Loucy (cell line): ENCODE data around the gene CAPN2.

Source experiments
- EZH2phosphoT487 ChIP-seq: fragments of 200-600 bp; IDR thresholded peaks from 2 replicates; pipeline ENCODE4 v1.6.1; 2018; ENCODE audit warnings: antibody characterized with exemption, mild to moderate bottlenecking, moderate library complexity, borderline replicate concordance
- TF ChIP-seq, protein P1 (sequence below): fragments of 200-600 bp; sonication (generic); conservative IDR thresholded peaks from 2 replicates; pipeline ENCODE4 v1.5.1; 2014; ENCODE audit warnings: mild to moderate bottlenecking, antibody characterized with exemption, low read length

DNA sequence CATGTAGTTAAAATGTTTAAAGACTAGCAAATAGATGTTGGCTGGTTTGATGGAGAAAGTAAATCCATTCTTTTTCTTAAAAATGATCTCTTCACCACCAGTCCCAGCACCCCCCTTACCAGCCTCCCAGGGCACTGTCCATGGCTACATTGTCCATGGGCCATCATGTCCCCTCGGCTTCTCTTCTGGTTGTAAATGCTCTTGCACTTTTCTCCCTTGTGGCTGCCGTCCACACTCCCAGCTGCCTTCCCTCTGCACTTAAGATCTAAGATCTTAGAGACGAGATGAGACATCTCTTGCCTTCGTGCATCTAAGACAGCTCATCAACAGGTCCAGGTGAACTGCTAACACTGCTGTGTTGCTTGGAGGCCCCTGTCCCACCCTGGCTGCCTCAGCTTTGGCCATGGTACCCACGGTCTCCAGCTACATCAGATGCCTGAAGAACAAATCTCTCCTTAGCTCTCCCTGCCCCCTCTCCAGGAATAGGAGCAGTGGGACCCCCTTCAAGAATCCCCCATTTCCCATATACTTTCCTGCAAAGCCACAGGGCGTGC, 11.1 kb downstream of the CAPN2 start:
- TF ChIP-seq, protein P1, sequence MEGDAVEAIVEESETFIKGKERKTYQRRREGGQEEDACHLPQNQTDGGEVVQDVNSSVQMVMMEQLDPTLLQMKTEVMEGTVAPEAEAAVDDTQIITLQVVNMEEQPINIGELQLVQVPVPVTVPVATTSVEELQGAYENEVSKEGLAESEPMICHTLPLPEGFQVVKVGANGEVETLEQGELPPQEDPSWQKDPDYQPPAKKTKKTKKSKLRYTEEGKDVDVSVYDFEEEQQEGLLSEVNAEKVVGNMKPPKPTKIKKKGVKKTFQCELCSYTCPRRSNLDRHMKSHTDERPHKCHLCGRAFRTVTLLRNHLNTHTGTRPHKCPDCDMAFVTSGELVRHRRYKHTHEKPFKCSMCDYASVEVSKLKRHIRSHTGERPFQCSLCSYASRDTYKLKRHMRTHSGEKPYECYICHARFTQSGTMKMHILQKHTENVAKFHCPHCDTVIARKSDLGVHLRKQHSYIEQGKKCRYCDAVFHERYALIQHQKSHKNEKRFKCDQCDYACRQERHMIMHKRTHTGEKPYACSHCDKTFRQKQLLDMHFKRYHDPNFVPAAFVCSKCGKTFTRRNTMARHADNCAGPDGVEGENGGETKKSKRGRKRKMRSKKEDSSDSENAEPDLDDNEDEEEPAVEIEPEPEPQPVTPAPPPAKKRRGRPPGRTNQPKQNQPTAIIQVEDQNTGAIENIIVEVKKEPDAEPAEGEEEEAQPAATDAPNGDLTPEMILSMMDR, result no peak
- no peak for TF ChIP-seq EZH2phosphoT487
